GM21381 (cell line): ENCODE results near the gene ODAD3.
A peak's percentile ranks its signal among the peaks of the same experiment; 100 is the strongest.
"Not testable (repeated sequence)": the region's sequence is repeated elsewhere in the genome, so short reads cannot be mapped to it uniquely, and the experiment has no call there.

Experiments used
- ATAC-seq: cut with Tn5 transposase; IDR thresholded peaks from one replicate; pipeline ENCODE4 v1.9.1; 2021; ENCODE audit warnings: mild to moderate bottlenecking, moderate library complexity; ENCODE audit not compliant: unreplicated experiment

ODAD3 gene

DNA sequence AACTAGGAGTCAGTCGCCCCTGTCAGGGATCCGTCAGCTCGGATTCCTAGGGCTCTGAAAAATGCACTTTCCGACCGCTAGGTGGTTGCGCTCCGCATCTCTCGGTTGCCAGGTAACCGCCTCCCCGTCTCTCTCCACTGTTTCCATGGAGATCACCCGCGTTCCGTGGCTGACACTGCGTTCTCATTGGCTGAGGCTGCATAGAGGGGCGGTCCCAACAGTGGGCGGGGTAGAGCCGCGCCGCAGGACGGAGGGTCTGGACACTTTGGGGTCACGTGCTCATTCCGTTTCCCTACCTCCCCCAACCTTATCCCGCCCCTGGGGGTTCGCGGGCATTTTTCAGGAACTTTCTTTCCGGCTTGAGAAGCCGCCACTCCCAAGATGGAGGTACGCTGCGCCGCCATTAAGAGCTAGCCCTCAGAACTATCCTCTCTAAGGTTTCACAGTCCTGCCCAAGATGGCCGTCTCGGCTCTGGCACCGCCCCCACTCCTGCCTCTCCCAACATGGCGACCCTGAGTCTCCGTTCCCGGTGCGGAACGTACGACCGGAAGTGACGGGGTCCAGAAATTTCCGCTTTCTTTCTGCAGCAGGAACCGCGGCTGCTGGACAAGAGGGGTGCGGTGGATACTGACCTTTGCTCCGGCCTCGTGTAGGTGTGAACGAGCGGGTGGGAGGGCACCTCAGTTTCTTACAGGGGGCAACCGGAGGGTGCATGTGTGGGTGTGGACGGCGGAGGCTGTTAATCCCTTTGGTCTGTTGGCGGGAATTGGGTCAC, at the start of gene ODAD3, which contains the start of gene PRKCSH:
TSS of gene ODAD3 (minus strand) at position 65 of the 776 bp plus-strand sequence. CDS start 105 bp downstream, outside the sequence.
TSS of gene PRKCSH (plus strand) at position 579 of the 776 bp plus-strand sequence. CDS start 483 bp downstream, outside the sequence.
- ATAC-seq, result peak; percentile 87

- ATAC-seq, result no peak
Measured at GRCh38 chr19:11483366-11484111, 48.6 kb upstream of the ODAD3 start.

DNA sequence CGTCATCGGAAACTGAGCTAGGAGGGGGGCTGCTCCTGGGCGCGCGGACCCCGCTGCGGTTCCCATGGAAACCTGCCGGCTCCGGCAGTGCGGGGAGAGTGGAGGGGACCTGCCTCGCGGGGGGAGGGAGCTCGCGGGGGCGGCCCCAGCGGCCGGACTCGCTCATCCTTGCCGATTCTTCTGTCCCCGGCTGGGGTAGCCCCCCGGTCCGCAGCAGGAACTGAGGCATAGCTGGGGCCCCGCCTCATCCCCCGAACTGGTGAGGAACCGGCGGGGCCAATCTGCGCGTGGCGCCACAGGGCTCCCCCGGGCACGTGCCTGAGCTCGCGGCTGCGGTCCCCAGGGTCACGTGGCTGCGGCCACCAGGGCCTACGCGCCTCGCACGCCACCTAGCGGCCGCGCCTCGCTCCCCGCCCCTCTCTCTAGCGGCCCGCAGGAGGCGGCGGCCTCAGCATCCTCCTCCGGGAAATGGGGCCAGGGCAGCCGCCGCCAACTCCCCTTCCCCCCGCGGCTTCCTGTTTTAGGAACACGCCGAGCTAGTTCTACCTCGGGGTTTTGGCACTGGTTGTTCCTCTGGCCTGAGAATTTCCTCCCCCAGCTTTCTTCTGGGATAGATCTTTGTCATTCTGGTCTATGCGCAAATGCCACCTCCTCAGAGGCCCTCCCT, 47.6 kb upstream of the ODAD3 start:
- ATAC-seq, result peak; percentile 72

DNA sequence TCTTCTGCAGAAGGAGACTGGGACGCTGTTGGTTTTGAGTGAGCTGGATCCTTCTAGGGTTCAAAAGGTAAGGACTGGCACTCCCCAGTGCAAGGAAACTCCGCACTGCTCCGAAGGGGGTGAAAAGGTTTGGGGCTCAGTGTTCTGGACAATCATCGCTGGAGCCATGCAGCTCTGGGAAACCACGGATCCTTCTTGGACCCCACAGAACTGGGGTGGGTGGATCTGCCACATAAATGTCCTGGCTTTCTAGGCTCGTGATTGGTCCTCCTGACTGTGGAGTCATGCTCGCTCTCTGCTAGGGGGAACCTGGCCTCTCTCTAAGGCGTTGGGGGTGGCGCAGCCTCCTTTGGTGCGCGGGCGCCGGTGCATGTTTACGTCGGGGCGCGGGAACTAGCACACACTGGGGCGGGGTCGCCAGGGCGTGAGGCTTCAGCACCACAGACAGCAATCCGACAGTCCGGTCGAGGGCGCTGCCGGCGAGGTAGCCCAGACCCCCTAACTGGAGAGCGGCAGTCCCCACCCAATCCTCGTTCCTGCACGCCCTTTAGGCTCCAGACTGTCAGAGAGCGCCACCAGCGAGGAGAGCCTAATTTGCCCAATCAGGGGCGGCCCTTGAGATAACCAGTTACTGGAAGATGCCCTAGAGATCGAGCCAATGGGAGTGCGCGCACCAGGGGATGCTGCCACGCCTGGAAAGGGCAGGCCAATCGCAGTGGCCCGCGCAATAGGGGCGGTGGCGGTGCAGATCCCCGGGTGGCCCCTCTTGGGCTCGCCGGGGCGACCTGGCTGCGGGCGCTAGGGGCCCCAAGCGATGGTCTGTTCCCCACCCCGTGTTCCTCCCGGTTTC, 46.8 kb upstream of the ODAD3 start:
- peak; percentile 45 for ATAC-seq

GRCh38 chr19:11480715-11481533, 46.0 kb upstream of the ODAD3 start, which contains the start of gene ELAVL3:
Gene ELAVL3, minus strand, starts transcription at chr19:11481046. Its CDS starts 438 bp downstream, at chr19:11480608.
- no peak for ATAC-seq

DNA sequence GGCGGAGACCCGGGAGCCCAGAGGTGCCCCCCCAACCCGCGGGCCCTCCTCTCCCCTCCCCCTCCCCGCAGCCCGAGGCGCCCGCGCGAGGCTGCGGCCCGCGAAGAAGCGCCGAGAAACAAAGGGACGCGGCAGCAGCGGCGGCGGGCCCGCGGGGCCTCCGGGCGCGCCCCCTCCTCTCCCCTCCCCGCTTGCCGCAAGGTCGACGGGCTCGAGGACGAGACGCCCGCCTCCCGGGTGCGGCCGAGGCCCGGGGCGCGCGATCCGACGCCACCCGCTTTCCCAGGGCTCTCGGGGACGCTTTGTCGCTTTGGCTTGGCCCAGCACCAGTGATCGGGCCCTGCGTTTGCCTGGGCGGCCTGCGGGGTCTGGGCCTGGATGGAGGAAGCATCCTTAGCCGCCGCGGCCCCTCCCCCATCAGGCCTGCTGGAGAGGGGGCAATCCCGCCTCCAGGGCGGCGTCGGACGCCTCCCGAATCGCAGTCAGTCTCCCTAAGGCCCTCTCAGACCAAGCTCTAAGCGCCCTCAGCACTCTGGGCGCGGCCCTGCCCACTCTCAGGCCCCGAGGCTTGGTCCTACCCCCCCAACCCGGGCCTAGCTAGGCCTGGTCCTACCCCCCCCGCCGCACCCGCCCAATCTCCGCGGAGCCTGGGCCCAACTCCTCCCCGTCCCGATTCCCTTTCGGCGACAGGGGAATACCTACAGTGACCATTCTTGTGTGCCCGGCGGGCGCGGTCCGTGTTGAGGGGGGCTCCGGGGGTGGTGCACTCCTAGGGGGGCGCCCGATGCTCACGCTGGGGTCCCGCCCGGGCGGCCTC, 45.2 kb upstream of the ODAD3 start:
- ATAC-seq, result no peak

DNA sequence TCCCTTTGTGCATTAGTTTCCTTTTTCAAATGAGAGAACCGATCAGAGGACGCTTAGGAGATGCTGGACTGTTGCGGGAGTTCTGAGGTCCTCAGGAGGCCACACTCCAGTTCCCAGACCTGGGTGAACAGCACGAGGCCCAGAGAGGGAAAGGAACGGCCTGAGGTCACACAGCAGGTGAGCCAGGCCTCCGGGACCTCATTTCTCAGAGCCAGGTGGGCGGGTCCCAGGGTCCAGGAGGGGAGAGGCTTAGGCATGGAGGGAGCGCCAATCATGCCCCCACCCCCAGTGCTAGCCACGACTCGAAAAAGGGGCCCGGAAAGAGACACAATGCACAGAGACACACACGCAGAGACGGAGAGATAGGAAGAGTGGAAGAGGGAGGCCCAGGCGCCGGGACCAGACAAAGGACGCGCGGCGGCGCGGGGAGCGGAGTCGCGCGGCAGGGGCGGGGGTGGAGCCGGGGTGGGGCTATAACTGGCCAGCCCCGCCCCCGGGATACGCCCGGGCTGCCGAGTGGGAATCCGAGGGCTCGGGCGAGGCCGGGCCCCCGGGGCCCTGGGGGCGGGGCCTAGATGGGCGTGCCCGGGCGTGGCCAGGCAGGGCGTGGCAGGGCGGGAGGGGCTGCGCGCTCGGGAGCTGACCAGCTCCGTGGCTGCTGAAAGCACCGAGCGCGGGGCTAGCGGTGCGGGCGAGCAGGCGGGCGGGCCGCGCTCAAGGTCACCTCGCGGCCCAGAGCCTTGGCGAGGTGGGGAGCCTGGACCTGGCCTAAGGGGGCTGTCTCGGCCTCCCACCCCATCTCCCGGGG, 44.4 kb upstream of the ODAD3 start:
- no peak for ATAC-seq

GRCh38 chr19:11478167-11479089, 43.5 kb upstream of the ODAD3 start:
- ATAC-seq, result no peak

DNA sequence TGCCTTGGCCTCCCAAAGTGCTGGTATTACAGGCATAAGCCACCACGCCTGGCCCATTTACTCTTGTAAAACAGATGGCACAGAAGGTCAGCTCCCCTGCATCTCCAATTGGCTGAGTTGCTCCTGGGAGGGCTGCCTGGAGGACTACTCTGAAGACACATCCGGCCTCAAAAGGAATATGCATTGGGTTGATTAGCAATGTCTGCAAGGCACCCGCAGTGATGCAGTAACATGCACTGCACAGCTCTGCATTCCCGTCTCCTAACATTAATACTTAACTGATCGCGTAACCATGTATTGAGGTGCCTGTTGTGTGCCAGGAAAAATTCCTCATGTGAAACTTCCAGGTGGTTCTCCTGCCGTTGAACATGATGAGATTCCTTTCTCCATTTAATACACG, 40.9 kb upstream of the ODAD3 start:
- no peak for ATAC-seq

GRCh38 chr19:11475343-11475742, 40.4 kb upstream of the ODAD3 start:
- not testable (repeated sequence) for ATAC-seq

GRCh38 chr19:11473725-11474124, 38.8 kb upstream of the ODAD3 start:
- no peak for ATAC-seq

- not testable (repeated sequence) for ATAC-seq
Measured at GRCh38 chr19:11468266-11468845, 33.4 kb upstream of the ODAD3 start.

- no peak for ATAC-seq
Measured at GRCh38 chr19:11465600-11465999, 30.7 kb upstream of the ODAD3 start.

DNA sequence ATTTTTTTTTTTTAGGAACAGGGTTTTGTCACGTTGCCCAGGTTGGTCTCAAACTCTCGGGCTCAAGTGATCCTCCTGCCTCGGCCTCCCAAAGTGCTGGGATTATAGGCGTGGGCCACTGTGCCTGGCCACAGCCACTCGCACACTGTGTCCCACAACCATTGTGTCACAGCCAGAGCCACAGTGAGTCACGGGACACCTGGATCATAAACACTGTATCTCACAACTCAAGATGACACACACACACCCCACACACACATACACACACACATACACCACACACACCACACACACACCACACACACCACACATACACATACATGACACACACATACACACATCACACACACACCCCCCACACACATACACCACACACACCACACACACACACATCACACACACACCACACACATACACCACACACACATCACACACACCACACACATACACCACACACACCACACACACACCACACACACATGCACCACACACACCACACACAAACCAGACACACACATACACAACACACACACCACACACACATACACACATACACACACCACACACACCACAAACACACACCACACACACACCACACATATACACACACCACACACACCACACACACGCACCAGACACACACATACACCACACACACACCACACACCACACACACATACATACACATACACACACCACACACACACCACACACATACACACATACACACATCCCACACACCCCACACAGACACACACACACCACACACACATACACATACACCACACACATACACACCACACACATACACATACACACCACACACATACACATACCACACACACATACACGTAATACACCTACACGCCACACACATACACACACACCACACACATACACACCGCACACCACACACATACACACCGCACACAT, 29.7 kb upstream of the ODAD3 start:
- ATAC-seq, result no peak

GRCh38 chr19:11463391-11463790, 28.5 kb upstream of the ODAD3 start:
- no peak for ATAC-seq
